GM19023 (cell line): Measurements from ENCODE around the gene DMAC2L.
"Not testable (repeated sequence)": the region's sequence is repeated elsewhere in the genome, so short reads cannot be mapped to it uniquely, and the experiment has no call there.

Experiments
- ATAC-seq: cut with Tn5 transposase; IDR thresholded peaks from one replicate; pipeline ENCODE4 v1.9.1; 2021; ENCODE audit warnings: mild to moderate bottlenecking, moderate library complexity; ENCODE audit not compliant: unreplicated experiment

Gene DMAC2L

GRCh38 chr14:50311972-50312733, at the start of gene DMAC2L, which contains the start of gene L2HGDH:
TSS of gene DMAC2L (plus strand) at chr14:50312324. CDS start at chr14:50321488, 9,164 bp downstream.
TSS of gene L2HGDH (minus strand) at chr14:50312229. CDS start at chr14:50312150, 79 bp downstream.
- ATAC-seq = peak; percentile 95

GRCh38 chr14:50262865-50263264, 49.3 kb upstream of the DMAC2L start:
- ATAC-seq = no peak

GRCh38 chr14:50263321-50263720, 48.8 kb upstream of the DMAC2L start:
- ATAC-seq = no peak

- ATAC-seq = no peak
Measured at GRCh38 chr14:50265029-50265428, 47.1 kb upstream of the DMAC2L start.

- ATAC-seq = no peak
Measured at GRCh38 chr14:50270932-50271331, 41.2 kb upstream of the DMAC2L start.

GRCh38 chr14:50272498-50272897, 39.6 kb upstream of the DMAC2L start:
- ATAC-seq = no peak

- no peak for ATAC-seq
Measured at GRCh38 chr14:50285861-50286260, 26.3 kb upstream of the DMAC2L start.

- ATAC-seq = no peak
Measured at GRCh38 chr14:50288146-50288545, 24.0 kb upstream of the DMAC2L start.

GRCh38 chr14:50290306-50290705, 21.8 kb upstream of the DMAC2L start:
- no peak for ATAC-seq

GRCh38 chr14:50299585-50299984, 12.5 kb upstream of the DMAC2L start:
- no peak for ATAC-seq

GRCh38 chr14:50301914-50302313, 10.2 kb upstream of the DMAC2L start:
- ATAC-seq = no peak

GRCh38 chr14:50303744-50304471, 8.2 kb upstream of the DMAC2L start:
- no peak for ATAC-seq

- no peak for ATAC-seq
Measured at GRCh38 chr14:50308363-50308915, 3.7 kb upstream of the DMAC2L start.

- ATAC-seq = no peak
Measured at GRCh38 chr14:50310445-50310844, 1.7 kb upstream of the DMAC2L start.

GRCh38 chr14:50311337-50311971, 670 bp upstream of the DMAC2L start:
- no peak for ATAC-seq

- ATAC-seq = peak; percentile 22
Measured at GRCh38 chr14:50312734-50313054, 570 bp downstream of the DMAC2L start.

- ATAC-seq = not testable (repeated sequence)
Measured at GRCh38 chr14:50314098-50314497, 2.0 kb downstream of the DMAC2L start.

- ATAC-seq = no peak
Measured at GRCh38 chr14:50318031-50318626, 6.0 kb downstream of the DMAC2L start.

- no peak for ATAC-seq
Measured at GRCh38 chr14:50319293-50319692, 7.2 kb downstream of the DMAC2L start.

GRCh38 chr14:50319721-50320120, 7.6 kb downstream of the DMAC2L start:
- no peak for ATAC-seq

- no peak for ATAC-seq
Measured at GRCh38 chr14:50320283-50320682, 8.2 kb downstream of the DMAC2L start.
